ENCODE measurements around the gene SNTG2. TPM values are rescaled to one million over a fixed set of nuclear protein-coding genes. Genes with fewer than 3 reads are reported as not detected.

Gene SNTG2
- total RNA-seq, 4 donors from 2014 or later = 3.3 to 7.4 (median 4.5) TPM

DNA sequence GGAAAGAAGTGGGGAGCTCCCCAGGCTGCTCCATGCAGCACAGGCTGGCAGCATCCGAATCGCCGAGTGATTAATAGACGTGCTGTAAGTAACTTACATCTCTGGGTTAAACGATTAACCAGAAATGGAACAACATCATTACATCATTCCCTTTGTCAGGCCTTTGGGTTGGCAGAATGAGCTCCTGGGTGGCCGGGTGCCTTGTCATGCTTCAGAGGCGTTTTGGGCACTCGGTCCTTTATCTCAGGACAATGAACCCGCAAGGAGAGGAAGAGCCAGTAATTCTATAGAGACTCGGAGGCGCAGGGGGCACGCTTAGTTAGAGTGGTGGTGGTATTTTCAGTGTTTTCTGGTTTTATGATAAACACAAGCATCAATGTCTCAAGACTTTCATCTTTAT lies 315.7 kb downstream of the SNTG2 start:
- no peak for TF ChIP-seq POLR2A (IDR thresholded peaks at IDR 0.05; ENCODE audit: low read depth)
- no peak for TF ChIP-seq EP300 (IDR thresholded peaks at IDR 0.05)
- TF ChIP-seq POLR2AphosphoS5 (IDR thresholded peaks at IDR 0.05) = no peak
- no peak for TF ChIP-seq CTCF (IDR thresholded peaks at IDR 0.05)
- no peaks in the 10 kb centered on the region for H3K4me1 ChIP-seq
- 87% methylated on average over 12 of the region's 12 CpGs for WGBS
- peaks cover 0 to 12% (median 0%) of the 10 kb centered on the region in 4 donors for H3K27me3 ChIP-seq
- no peak overlapping the region for H3K4me3 ChIP-seq
- no peak for DNase-seq (ENCODE audit: extremely low spot score)
- no peak overlapping the region for H3K27ac ChIP-seq (replicated peaks in 1 of 4)
- H3K36me3 ChIP-seq = no peaks in the 10 kb centered on the region
- intact Hi-C loops (cut with DNase I) = no loop called here
- no peaks in the 10 kb centered on the region for H3K9me3 ChIP-seq

DNA sequence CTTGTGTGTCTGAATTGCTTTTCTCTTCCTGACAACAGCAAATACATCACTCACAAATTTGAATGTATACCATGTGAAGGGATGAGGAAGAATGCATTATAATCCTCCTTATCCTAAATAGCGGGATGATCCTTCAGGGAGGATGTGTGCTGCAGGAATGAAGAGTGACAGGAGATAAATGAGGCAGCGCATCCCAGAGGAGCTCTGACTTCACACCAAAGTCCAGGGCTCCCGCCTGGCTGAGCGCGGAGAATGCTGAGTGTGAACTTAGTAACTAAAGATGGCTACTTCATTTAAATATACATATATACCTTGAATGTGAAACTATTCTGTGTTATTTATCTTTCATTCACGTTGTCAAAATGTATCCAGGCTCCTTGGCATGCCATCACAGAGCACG lies 317.4 kb downstream of the SNTG2 start:
- H3K27ac ChIP-seq (replicated peaks in 1 of 4) = no peak overlapping the region
- peak; percentile 39 for DNase-seq (ENCODE audit: extremely low spot score)
- intact Hi-C loops (cut with DNase I) = no loop called here
- H3K4me1 ChIP-seq = no peaks in the 10 kb centered on the region
- no peak overlapping the region for H3K4me3 ChIP-seq
- no peak for TF ChIP-seq EP300 (IDR thresholded peaks at IDR 0.05)
- TF ChIP-seq CTCF (IDR thresholded peaks at IDR 0.05) = no peak
- TF ChIP-seq POLR2A (IDR thresholded peaks at IDR 0.05; ENCODE audit: low read depth) = no peak
- no peak for TF ChIP-seq POLR2AphosphoS5 (IDR thresholded peaks at IDR 0.05)
- H3K27me3 ChIP-seq = peaks cover 0 to 18% (median 0%) of the 10 kb centered on the region in 4 donors
- no peaks in the 10 kb centered on the region for H3K9me3 ChIP-seq
- H3K36me3 ChIP-seq = no peaks in the 10 kb centered on the region
- 67% methylated on average over 7 of the region's 7 CpGs for WGBS

GRCh38 chr2:1269812-1270211 lies 319.2 kb downstream of the SNTG2 start:
- WGBS = 77% methylated on average over 7 of the region's 8 CpGs
- TF ChIP-seq CTCF (IDR thresholded peaks at IDR 0.05) = no peak
- no peak for TF ChIP-seq EP300 (IDR thresholded peaks at IDR 0.05)
- no peak for TF ChIP-seq POLR2AphosphoS5 (IDR thresholded peaks at IDR 0.05)
- no peak for TF ChIP-seq POLR2A (IDR thresholded peaks at IDR 0.05; ENCODE audit: low read depth)
- H3K27ac ChIP-seq (replicated peaks in 1 of 4) = no peak overlapping the region
- H3K9me3 ChIP-seq = peaks cover 0 to 8% (median 0%) of the 10 kb centered on the region in 4 donors
- no peaks in the 10 kb centered on the region for H3K36me3 ChIP-seq
- no peak overlapping the region for H3K4me3 ChIP-seq
- peak; percentile 88 for DNase-seq (ENCODE audit: extremely low spot score)
- no peaks in the 10 kb centered on the region for H3K4me1 ChIP-seq
- intact Hi-C loops (cut with DNase I) = no loop called here
- H3K27me3 ChIP-seq = peaks cover 0 to 18% (median 0%) of the 10 kb centered on the region in 4 donors

DNA sequence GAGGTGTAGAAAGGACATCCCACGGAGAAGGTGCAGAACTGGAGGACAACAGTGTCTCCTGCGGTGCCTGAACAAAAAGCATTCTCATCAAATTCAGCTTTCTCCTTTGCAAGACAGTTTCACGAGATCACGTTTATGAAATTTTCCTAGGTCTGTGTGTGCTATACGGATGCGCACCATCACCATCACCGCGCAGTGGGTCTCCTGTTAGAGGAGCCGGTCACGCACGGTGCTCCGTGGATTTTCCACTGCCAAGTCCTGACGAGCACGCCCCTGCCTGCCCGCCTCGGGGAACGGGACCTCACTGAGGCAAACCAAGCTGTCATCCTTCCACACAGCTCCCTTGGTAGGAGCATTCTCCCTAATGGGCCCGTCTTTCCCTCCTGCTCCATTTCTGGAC lies 322.2 kb downstream of the SNTG2 start:
- TF ChIP-seq POLR2A (IDR thresholded peaks at IDR 0.05; ENCODE audit: low read depth) = no peak
- TF ChIP-seq EP300 (IDR thresholded peaks at IDR 0.05) = no peak
- TF ChIP-seq POLR2AphosphoS5 (IDR thresholded peaks at IDR 0.05) = no peak
- no peak for TF ChIP-seq CTCF (IDR thresholded peaks at IDR 0.05)
- no peak overlapping the region for H3K4me3 ChIP-seq
- peaks cover 0 to 18% (median 0%) of the 10 kb centered on the region in 4 donors for H3K27me3 ChIP-seq
- H3K4me1 ChIP-seq = no peaks in the 10 kb centered on the region
- intact Hi-C loops (cut with DNase I) = no loop called here
- peak; percentile 86 for DNase-seq (ENCODE audit: extremely low spot score)
- H3K27ac ChIP-seq (replicated peaks in 1 of 4) = no peak overlapping the region
- peaks cover 0 to 23% (median 4%) of the 10 kb centered on the region in 4 donors for H3K9me3 ChIP-seq
- H3K36me3 ChIP-seq = no peaks in the 10 kb centered on the region
- WGBS = 94% methylated on average over 17 of the region's 18 CpGs

DNA sequence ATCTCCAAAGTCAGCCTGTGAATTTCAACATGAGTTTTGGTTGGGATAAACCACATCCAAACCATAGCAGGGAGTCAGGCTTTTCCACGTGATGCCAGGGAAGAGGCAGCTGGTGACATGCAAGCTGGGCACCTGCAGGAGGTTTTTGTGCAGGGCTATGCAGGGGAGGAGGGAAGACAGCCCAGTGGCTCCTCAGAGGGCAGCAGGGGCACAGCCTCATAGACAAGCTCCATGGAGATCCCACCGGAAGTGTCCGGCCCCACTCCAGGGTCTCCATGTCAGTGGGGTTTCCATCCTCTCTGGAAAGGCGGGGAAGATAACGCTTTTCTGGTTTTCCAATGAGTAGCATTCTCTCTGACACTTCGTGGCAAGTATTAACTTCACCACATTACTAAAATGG lies 327.0 kb downstream of the SNTG2 start:
- peaks cover 0 to 11% (median 9%) of the 10 kb centered on the region in 4 donors for H3K4me1 ChIP-seq
- intact Hi-C loops (cut with DNase I) = no loop called here
- TF ChIP-seq EP300 (IDR thresholded peaks at IDR 0.05) (no peak), POLR2AphosphoS5 (IDR thresholded peaks at IDR 0.05) (no peak), CTCF (IDR thresholded peaks at IDR 0.05) (no peak), POLR2A (IDR thresholded peaks at IDR 0.05; ENCODE audit: low read depth) (no peak)
- no peak overlapping the region for H3K4me3 ChIP-seq
- WGBS = 89% methylated on average over 6 of the region's 6 CpGs
- no peaks in the 10 kb centered on the region for H3K36me3 ChIP-seq
- H3K27ac ChIP-seq (replicated peaks in 1 of 4) = no peak overlapping the region
- H3K27me3 ChIP-seq = peaks cover 0 to 24% (median 2%) of the 10 kb centered on the region in 4 donors
- no peak for DNase-seq (ENCODE audit: extremely low spot score)
- peaks cover 0 to 23% (median 4%) of the 10 kb centered on the region in 4 donors for H3K9me3 ChIP-seq

All from esophagus muscularis mucosa (tissue), 4 donors.